Measurements from ENCODE around the gene PCDHB7.

GRCh38 chr5:141192110-141192725 is 19.8 kb downstream of the PCDHB7 start, which contains the start of gene PCDHB10:
- TF ChIP-seq CTCF (IDR thresholded peaks at IDR 0.05) (peak in 1 of 4 experiments; percentile 6), POLR2A (IDR thresholded peaks at IDR 0.05) (no peak)
